ENCODE measurements around the gene TBC1D16.

Gene TBC1D16

GRCh38 chr17:80024206-80024972 lies 11.3 kb downstream of the TBC1D16 start:
- no peak for DNase-seq

GRCh38 chr17:80023481-80024205 lies 12.0 kb downstream of the TBC1D16 start:
- no peak for DNase-seq

- DNase-seq = no peak
These were observed 14.1 kb downstream of the TBC1D16 start for GRCh38 chr17:80021600-80021999.

GRCh38 chr17:80018917-80019651 lies 16.6 kb downstream of the TBC1D16 start:
- DNase-seq = no peak

DNA sequence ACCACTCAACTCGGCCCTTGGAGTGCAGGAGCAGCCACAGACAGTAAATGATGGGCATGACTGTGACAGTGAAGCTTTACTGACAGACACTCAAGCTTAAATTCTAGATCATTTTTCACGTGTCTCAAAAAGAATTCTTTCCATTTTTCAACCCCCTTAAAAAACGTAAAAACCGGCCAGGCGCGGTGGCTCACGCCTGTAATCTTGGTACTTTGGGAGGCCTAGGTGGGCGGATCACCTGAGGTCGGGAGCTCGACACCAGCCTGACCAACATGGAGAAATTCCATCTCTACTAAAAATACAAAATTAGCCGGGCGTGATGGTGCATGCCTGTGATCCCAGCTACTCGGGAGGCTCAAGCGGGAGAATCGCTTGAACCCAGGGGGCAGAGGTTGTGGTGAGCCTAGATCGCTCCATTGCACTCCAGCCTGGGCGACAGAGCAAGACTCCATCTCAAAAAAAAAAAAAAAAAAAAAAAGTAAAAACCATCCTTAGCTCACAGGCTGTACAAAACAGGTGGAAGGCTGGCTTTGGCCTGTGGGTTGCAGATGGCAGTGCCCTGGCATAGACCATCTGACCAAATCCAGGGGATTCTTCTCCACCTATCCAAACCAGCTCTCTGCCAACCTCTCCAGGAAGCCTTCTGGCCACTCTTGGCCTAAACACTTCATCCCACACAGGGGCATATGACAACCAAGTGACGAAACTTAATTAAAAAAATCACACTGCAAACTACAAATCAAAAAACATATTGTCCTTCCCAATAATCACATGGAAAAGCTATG lies 18.3 kb downstream of the TBC1D16 start:
- no peak for DNase-seq

GRCh38 chr17:80012765-80013741 lies 22.6 kb downstream of the TBC1D16 start:
- no peak for DNase-seq

GRCh38 chr17:80011989-80012555 lies 23.6 kb downstream of the TBC1D16 start:
- DNase-seq = no peak

DNA sequence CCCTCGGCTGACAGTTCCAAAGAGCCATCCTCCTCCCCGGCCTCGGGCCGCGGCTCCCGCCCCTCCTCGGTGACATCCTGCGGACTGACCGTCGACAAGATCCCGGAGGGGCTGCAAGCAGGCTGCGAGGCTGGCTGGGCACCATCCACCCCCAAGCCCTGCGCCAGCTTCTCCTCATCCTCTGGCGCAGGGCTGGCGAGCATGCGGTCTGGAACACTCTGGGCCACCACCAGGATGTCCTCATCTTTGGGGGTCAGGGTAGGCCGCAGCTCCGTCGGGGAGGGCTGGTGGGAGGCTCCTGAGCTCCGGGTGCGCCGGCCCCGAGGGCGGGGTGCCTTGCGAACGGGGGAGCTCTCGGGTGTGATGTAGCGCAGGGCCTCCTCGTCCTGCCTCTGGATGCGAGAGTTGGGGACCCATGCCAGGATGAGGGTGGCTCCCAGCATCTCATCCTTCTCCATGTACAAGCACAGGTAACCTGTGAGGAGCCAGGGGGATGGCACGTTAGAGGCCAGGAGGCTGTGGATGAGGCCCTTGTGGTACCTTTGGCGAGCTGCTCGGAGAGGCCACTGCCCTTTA lies 25.3 kb downstream of the TBC1D16 start:
- no peak for DNase-seq

GRCh38 chr17:80009391-80010282 lies 26.0 kb downstream of the TBC1D16 start:
- DNase-seq = no peak

- no peak for DNase-seq
These were observed 26.8 kb downstream of the TBC1D16 start for GRCh38 chr17:80008848-80009247.

GRCh38 chr17:80008383-80008840 lies 27.3 kb downstream of the TBC1D16 start:
- peak; percentile 84 for DNase-seq

GRCh38 chr17:80007939-80008338 lies 27.7 kb downstream of the TBC1D16 start:
- DNase-seq = no peak

- DNase-seq = no peak
These were observed 28.6 kb downstream of the TBC1D16 start for GRCh38 chr17:80006811-80007752.

DNA sequence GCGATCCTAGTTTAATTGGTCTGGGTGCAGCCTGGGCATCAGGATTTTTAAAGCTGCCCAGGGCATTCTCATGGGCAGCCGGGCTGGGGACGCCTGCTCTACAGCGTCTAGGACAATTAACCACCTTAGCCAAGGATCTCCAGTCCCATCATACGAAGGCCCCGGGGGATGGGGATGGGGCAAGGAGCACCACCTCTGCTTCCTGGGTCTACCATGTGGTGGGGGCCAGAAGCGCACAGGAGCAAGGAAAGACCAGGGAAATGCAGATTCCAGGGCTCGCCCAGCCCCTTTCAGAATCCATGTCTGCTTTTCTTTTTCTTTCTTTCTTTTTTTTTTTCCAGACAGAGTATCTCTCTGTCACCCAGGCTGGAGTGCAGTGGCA lies 29.3 kb downstream of the TBC1D16 start:
- DNase-seq = no peak

- DNase-seq = no peak
These were observed 30.0 kb downstream of the TBC1D16 start for GRCh38 chr17:80005360-80006338.

DNA sequence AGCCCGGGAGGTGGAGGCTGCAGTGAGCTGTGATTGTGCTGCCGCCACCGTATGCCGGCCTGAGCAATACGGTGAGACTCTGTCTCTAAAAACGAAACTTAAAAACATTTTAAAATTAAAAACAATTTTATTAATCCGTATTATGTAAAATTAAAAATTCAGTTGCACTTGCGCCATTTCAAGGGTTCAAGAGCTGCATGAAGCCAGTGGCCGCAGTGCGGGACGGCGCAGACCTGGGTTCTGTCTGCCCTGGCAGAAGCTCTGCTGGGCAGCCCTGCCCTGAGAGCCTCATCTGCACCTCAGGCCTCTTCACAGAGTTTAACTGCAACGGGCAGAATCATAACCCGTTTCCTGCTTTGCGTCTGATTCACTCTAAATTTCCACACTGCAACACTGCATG lies 31.7 kb downstream of the TBC1D16 start:
- no peak for DNase-seq

Data from NCI-H2081 treated with DMSO at 0.1 percent for 48 hours (cell line).